LHCN-M2 (cell line): ENCODE data around the gene SHISA6. TPM values are rescaled to one million over a fixed set of nuclear protein-coding genes. Genes with fewer than 3 reads are reported as not detected.

ENCODE experiments used
- DNase-seq: peaks from one replicate; pipeline ENCODE4 v3.0.0-alpha.2; 2012; ENCODE audit warnings: low read depth
- total RNA-seq: library from RNA; depleted of rRNA; stranded (reverse); fragments of >200 nt; gene quantifications from 2 replicates; pipeline ENCODE4 v1.2.3, GENCODE V29; 2014

Gene SHISA6
- total RNA-seq, 1 experiment from 2014 or later: not detected

- no peak for DNase-seq
Observed at GRCh38 chr17:11446316-11446715, 205.3 kb downstream of the SHISA6 start.

GRCh38 chr17:11454096-11454495 is 213.1 kb downstream of the SHISA6 start:
- no peak for DNase-seq

- no peak for DNase-seq
Observed at GRCh38 chr17:11458279-11458678, 217.3 kb downstream of the SHISA6 start.

- DNase-seq: no peak
Observed at GRCh38 chr17:11459861-11460331, 218.9 kb downstream of the SHISA6 start.

GRCh38 chr17:11461993-11462548 is 221.1 kb downstream of the SHISA6 start:
- DNase-seq: no peak

GRCh38 chr17:11467639-11468038 is 226.6 kb downstream of the SHISA6 start:
- DNase-seq: no peak

- no peak for DNase-seq
Observed at GRCh38 chr17:11485336-11486100, 244.5 kb downstream of the SHISA6 start.

- no peak for DNase-seq
Observed at GRCh38 chr17:11486101-11486867, 245.3 kb downstream of the SHISA6 start.

GRCh38 chr17:11486868-11487310 is 245.9 kb downstream of the SHISA6 start:
- DNase-seq: no peak

- DNase-seq: no peak
Observed at GRCh38 chr17:11487469-11487868, 246.5 kb downstream of the SHISA6 start.

- DNase-seq: no peak
Observed at GRCh38 chr17:11488407-11488806, 247.4 kb downstream of the SHISA6 start.

GRCh38 chr17:11490171-11490755 is 249.2 kb downstream of the SHISA6 start:
- DNase-seq: no peak

GRCh38 chr17:11492511-11492910 is 251.5 kb downstream of the SHISA6 start:
- DNase-seq: no peak

- DNase-seq: no peak
Observed at GRCh38 chr17:11493936-11494335, 252.9 kb downstream of the SHISA6 start.

GRCh38 chr17:11495613-11496012 is 254.6 kb downstream of the SHISA6 start:
- DNase-seq: no peak

GRCh38 chr17:11499881-11500280 is 258.9 kb downstream of the SHISA6 start:
- no peak for DNase-seq

- no peak for DNase-seq
Observed at GRCh38 chr17:11503308-11504035, 262.5 kb downstream of the SHISA6 start.

GRCh38 chr17:11506635-11507034 is 265.6 kb downstream of the SHISA6 start:
- no peak for DNase-seq

GRCh38 chr17:11511696-11512095 is 270.7 kb downstream of the SHISA6 start:
- DNase-seq: no peak

GRCh38 chr17:11514565-11514964 is 273.6 kb downstream of the SHISA6 start:
- DNase-seq: no peak

- DNase-seq: no peak
Observed at GRCh38 chr17:11514981-11515680, 274.1 kb downstream of the SHISA6 start.
